GM19468 (cell line): Measurements from ENCODE around the gene ANKRD6.

Experiments
- ATAC-seq: cut with Tn5 transposase; IDR thresholded peaks from one replicate; pipeline ENCODE4 v1.9.1; 2021; ENCODE audit warnings: mild to moderate bottlenecking, moderate library complexity, moderate number of reproducible peaks; ENCODE audit not compliant: unreplicated experiment; ENCODE audit errors: extremely low read depth

The ANKRD6 gene

GRCh38 chr6:89462503-89462902 is 29.6 kb downstream of the ANKRD6 start:
- no peak for ATAC-seq

GRCh38 chr6:89464295-89464694 is 31.3 kb downstream of the ANKRD6 start:
- ATAC-seq = no peak

DNA sequence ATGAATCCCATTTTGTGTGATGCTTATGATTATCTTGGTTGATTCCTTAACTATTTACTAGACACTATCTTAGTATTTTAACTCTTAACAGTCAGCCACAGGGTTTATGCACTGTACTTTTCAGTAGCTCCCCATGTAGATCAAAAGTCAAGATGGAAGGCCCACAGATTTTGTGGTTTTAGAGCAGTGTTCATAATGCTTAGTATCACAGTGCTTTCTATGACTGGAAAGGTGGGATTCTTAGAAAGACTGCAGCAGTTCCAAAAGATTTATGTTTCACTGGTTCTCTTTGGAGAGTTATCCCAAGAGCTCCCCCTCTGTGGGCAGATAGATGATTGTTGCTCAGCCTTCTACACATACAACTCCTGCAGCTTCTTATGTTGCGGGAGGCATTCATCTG is 34.5 kb downstream of the ANKRD6 start:
- no peak for ATAC-seq

- ATAC-seq = no peak
Observed at GRCh38 chr6:89468998-89469397, 36.0 kb downstream of the ANKRD6 start.

GRCh38 chr6:89471287-89471867 is 38.4 kb downstream of the ANKRD6 start:
- ATAC-seq = no peak

GRCh38 chr6:89475101-89475500 is 42.1 kb downstream of the ANKRD6 start:
- no peak for ATAC-seq

GRCh38 chr6:89475634-89476033 is 42.7 kb downstream of the ANKRD6 start:
- ATAC-seq = peak; percentile 45

GRCh38 chr6:89479897-89480296 is 46.9 kb downstream of the ANKRD6 start:
- no peak for ATAC-seq

DNA sequence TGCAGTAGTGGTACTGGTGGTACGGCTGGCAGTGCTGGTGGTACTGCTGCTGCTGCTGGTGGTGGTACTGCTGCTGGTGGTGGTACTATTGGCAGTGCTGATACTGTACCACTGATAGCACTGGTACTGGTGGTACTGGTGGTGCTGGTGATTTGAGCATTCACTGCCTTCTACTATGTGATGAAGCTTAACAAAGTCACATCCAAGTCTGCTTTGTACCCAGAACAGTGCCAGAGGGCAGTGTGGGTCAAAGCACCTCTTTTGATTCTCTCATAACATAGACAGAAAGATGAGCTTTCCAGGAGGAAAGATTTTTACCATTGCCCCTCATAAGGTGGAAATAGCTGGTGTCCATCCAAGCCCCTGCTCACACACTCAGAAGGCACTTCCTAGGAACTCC is 48.7 kb downstream of the ANKRD6 start:
- no peak for ATAC-seq

DNA sequence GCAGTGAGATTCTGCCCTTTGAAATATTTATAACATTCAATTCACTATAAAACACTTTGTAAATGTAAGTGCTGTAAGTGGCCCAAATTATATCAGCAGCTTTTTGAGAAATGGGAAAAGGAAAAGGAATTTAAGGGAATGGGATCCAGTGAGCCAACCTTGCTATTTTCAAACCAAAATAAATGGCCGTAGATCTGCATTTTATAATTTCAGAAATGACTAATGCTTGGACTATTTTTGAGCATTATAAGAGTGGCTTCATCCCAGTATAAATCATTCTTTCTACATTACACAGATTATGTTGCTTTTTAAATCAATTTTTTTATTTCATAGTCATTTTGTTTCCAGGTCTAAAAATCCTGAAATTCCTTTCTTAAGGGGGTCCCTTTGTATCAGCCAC is 49.2 kb downstream of the ANKRD6 start:
- ATAC-seq = no peak

GRCh38 chr6:89483111-89483720 is 50.3 kb downstream of the ANKRD6 start:
- no peak for ATAC-seq

DNA sequence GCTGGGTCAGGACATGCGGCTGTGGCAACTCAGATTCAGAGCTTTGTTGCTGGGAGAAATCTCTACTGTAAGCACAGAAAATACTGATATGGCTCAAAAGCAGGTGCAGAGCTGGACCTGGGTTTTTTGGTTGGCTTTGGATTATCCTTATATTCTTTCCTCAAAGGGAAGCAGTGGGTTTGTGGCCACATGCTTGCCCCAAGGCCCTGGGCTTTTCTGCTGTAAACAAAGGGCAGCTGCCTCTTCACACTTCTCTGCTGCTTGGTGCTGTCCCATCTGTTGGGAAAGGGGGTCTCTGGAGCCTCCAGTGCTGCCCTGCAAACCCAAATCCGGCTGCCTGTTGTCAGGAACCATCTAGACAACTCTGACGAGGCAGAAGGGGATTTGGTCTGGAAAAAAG is 52.4 kb downstream of the ANKRD6 start:
- no peak for ATAC-seq

DNA sequence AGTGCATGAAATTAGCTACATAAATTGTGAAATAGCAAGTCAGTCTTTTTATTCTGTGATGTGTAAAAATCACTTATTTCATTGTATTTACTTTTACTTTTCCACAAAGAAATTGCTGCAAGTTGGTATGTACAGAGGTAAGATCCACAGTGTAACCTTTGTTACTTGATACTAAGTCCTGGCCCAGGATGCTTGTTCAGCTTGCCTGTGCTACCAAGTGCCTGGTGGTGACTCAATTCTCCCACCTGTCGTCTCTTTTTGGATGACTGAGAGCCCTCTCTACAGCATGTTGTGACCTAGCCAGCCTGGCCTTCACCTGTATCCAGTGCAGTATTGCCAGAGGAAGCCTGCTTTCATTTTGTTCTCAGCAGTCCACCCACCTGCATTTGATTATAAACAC is 54.9 kb downstream of the ANKRD6 start:
- no peak for ATAC-seq

- no peak for ATAC-seq
Observed at GRCh38 chr6:89488438-89488837, 55.5 kb downstream of the ANKRD6 start.

DNA sequence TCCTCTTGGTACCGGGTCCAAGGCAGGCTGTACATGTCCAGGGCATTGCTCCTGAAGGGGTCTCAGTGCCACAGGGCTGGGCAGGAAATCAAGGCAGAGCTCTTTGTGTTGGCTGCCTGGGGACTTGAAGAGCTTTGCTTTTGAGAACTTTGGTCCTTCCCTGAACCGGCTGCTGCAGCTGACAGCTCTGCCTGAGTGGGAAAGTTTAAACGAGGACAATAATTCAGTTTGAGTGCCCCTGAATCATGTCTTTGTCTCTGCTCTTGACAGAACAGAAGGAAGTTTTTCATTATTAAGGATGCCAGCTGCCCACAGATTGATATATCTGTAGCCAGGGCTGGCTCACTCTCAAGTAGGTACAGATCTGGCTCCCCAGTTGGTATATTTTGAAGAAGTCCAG is 56.1 kb downstream of the ANKRD6 start:
- no peak for ATAC-seq

GRCh38 chr6:89492025-89492640 is 59.2 kb downstream of the ANKRD6 start:
- ATAC-seq = no peak

DNA sequence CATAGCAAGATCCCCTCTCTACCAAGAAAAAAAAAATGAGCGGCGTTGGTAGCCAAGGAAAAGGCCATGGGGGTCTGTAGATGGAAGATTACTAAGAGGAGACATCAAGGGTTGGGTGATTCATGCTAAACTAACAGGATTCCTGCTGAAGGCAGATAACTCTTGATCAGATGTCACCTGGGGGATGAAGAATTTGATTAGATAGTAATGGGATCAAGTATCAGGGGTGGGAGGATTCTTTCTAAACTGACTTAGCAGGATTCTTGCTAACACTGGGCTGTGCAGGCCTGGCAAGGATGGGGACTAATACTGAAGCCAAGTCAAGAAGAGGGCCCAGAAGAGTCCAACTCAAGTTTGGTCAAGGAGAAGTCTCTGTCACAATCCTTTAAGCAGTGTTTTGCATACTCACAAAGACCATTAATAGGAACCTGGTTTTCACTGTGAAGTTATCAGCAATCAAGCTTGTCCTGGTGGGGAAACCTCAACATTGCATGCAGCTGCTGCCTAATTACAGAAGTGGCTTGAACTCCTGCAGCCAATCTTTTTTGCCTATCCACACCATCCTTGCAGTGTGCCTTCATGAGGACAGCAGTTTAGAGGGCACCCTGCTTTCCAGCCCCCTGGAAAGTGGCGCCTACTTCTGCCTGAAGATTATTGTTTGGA is 61.3 kb downstream of the ANKRD6 start:
- no peak for ATAC-seq

DNA sequence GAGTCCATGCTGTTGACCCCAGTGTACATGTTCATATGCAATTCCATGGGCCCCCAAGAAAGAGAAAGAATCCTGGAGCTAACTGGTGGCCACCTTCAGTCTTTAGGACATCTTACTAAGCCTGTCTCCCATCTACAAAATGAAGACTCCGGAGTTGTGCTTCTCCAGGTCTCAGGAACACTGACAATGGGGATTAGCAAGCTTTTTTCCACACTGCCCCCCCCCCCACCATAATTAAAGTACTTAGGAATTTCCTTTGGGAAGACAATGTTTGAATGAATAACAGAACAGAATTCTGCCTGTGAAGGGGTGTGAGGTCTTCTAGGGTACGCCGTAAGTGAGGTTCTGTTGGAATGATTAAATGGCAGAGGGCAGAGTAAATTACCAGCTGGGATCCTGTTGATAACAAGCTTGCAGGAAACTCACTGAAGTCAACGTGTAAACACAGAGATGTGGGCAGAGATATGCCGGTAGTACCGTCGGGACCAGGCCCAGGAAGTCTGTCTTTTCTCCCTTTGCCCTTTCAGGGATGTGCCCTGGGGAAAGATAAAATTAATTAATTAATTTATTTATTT is 63.1 kb downstream of the ANKRD6 start:
- ATAC-seq = no peak

- no peak for ATAC-seq
Observed at GRCh38 chr6:89500611-89501010, 67.7 kb downstream of the ANKRD6 start.

- no peak for ATAC-seq
Observed at GRCh38 chr6:89501222-89501621, 68.3 kb downstream of the ANKRD6 start.

DNA sequence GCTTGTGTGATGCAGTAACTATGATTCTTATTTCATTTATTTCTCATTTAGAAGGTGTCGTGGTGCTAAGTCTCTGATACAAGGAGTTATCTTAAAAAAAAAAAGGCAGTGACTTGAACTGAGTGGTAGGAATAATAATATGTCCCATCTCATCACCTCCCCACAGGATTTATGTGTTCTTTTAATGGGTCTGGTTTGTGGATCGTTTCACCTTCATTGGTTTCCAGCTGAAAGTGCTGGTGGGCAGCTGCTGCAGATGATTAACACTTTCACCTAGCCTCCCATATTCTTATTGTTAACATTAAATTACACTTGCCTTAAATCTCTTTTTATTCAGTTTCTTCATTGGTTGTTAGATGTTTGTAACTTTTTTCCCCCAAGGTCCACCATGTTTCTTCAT is 68.8 kb downstream of the ANKRD6 start:
- no peak for ATAC-seq
